A549 (cell line): ENCODE data around the gene RARB.

Source experiments
- BHLHE40 ChIP-seq: IDR thresholded peaks from 2 replicates; pipeline ENCODE4 v1.6.1; 2012; ENCODE audit warnings: low read depth, low read length, inconsistent platforms
- CEBPB ChIP-seq, 2 experiments: fragments of >200 bp in 1 of 2; sonication (Bioruptor Twin) in 1 of 2; formaldehyde crosslinking in 1 of 2; IDR thresholded peaks; 2 replicates each; pipeline ENCODE4 v1.6.1; 2012 to 2016
- FOSB ChIP-seq: fragments of 250-450 bp; sonication (Bioruptor Pico); IDR thresholded peaks from 2 replicates; pipeline ENCODE4 v1.5.0; 2020; ENCODE audit warnings: mild to moderate bottlenecking, moderate library complexity
- HDAC2 ChIP-seq: fragments of 200-600 bp; sonication (generic); IDR thresholded peaks from 2 replicates; pipeline ENCODE4 v1.6.1; 2016
- JUN ChIP-seq, 2 experiments: fragments of >200 bp; sonication (Bioruptor Twin); formaldehyde crosslinking; IDR thresholded peaks; 2 replicates in 1 of 2; 3 replicates in 1 of 2; pipeline ENCODE4 v1.6.1; 2016 to 2017
- POLR2A ChIP-seq: IDR thresholded peaks from 2 replicates; pipeline ENCODE4 v1.6.1; 2012; ENCODE audit warnings: mild to moderate bottlenecking, low read length
- RFX5 ChIP-seq: fragments of 450-650 bp; IDR thresholded peaks from 2 replicates; pipeline ENCODE4 v1.7.1; 2014; ENCODE audit warnings: antibody characterized with exemption, mild to moderate bottlenecking, moderate library complexity

GRCh38 chr3:25574172-25574765 is 146.2 kb downstream of the RARB start:
- TF ChIP-seq JUN (IDR thresholded peaks at IDR 0.05) (no peak), BHLHE40 (no peak), FOSB (CRISPR knock-in tag) (no peak), CEBPB (IDR thresholded peaks at IDR 0.05) (no peak), POLR2A (no peak), RFX5 (no peak), HDAC2 (no peak)
